ENCODE results near the gene PPP6R2.

DNA sequence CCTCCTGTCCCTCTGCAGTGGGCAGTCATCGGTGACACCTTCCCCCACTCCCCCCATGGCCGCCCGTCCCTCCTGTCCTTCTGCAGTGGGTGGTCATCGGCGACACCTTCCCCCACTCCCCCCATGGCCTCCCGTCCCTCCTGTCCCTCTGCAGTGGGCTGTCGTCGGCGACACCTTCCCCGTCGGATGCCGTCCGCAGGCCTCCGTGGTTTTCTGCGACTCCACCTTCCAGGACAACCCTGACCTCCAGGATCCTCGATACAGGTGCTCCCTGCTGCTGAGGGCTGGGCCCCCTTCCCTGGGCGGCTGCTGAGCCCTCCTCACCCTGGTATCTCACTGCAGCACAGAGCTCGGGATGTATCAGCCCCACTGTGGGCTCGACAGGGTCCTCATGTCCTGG, 145.8 kb downstream of the PPP6R2 start:
- TF ChIP-seq, protein P1, sequence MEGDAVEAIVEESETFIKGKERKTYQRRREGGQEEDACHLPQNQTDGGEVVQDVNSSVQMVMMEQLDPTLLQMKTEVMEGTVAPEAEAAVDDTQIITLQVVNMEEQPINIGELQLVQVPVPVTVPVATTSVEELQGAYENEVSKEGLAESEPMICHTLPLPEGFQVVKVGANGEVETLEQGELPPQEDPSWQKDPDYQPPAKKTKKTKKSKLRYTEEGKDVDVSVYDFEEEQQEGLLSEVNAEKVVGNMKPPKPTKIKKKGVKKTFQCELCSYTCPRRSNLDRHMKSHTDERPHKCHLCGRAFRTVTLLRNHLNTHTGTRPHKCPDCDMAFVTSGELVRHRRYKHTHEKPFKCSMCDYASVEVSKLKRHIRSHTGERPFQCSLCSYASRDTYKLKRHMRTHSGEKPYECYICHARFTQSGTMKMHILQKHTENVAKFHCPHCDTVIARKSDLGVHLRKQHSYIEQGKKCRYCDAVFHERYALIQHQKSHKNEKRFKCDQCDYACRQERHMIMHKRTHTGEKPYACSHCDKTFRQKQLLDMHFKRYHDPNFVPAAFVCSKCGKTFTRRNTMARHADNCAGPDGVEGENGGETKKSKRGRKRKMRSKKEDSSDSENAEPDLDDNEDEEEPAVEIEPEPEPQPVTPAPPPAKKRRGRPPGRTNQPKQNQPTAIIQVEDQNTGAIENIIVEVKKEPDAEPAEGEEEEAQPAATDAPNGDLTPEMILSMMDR (IDR thresholded peaks at IDR 0.05; ENCODE audit: low read depth, low read length, poor library complexity, severe bottlenecking), result no peak
- no peak for TF ChIP-seq EZH2phosphoT487 (IDR thresholded peaks at IDR 0.05; ENCODE audit: borderline replicate concordance, low read length)

Measured in DOHH2 (cell line).